K562 (cell line): ENCODE results near the gene NPIPB9. TPM values are rescaled to one million over a fixed set of nuclear protein-coding genes. Genes with fewer than 3 reads are reported as not detected.
A peak's percentile ranks its signal among the peaks of the same experiment; 100 is the strongest.

Experiments used
- ARID1B ChIP-seq: fragments of 450-650 bp; IDR thresholded peaks from 2 replicates; pipeline ENCODE4 v1.6.1; 2016; ENCODE audit warnings: antibody characterized with exemption, mild to moderate bottlenecking, inconsistent platforms
- ATF1 ChIP-seq, 2 experiments: fragments of 450-650 bp in 1 of 2; IDR thresholded peaks; 2 replicates each; pipeline ENCODE4 v1.6.1; 2016; ENCODE audit warnings: missing compliant biosample characterization in 1 of 2, missing genetic modification characterization in 1 of 2
- BCOR ChIP-seq: fragments of 450-650 bp; IDR thresholded peaks from 2 replicates; pipeline ENCODE4 v1.6.1; 2016
- CBX3 ChIP-seq, 2 experiments: IDR thresholded peaks; 1 replicate in 1 of 2; 2 replicates in 1 of 2; pipeline ENCODE4 v1.6.1; 2012; ENCODE audit warnings: inconsistent platforms in 2 of 2, low read length in 2 of 2, borderline replicate concordance in 1 of 2, control low read depth in 1 of 2
- CBX8 ChIP-seq: fragments of 200-600 bp; sonication (generic); IDR thresholded peaks from 2 replicates; pipeline ENCODE4 v1.6.1; 2012; ENCODE audit warnings: borderline replicate concordance, mixed run types, low read depth, mild to moderate bottlenecking, moderate library complexity, mixed read lengths, low read length, control low read depth, inconsistent platforms; ENCODE audit not compliant: poor library complexity, severe bottlenecking; ENCODE audit errors: extremely low read depth
- E4F1 ChIP-seq: fragments of 250-450 bp; sonication (Bioruptor Pico); IDR thresholded peaks from 2 replicates; pipeline ENCODE4 v1.5.0; 2021; ENCODE audit warnings: mild to moderate bottlenecking, borderline replicate concordance
- GATA2 ChIP-seq: sonication (generic); formaldehyde crosslinking; IDR thresholded peaks from 2 replicates; pipeline ENCODE4 v1.4.0; 2020; ENCODE audit warnings: mild to moderate bottlenecking, missing genetic modification reagents
- GATAD2A ChIP-seq: fragments of 450-650 bp; IDR thresholded peaks from 2 replicates; pipeline ENCODE4 v1.6.1; 2017
- HOXB6 ChIP-seq: fragments of 250-450 bp; sonication (Bioruptor Pico); IDR thresholded peaks from 2 replicates; pipeline ENCODE4 v1.5.1; 2022; ENCODE audit warnings: mild to moderate bottlenecking, borderline replicate concordance
- NBN ChIP-seq: fragments of 450-650 bp; IDR thresholded peaks from 2 replicates; pipeline ENCODE4 v1.6.1; 2016; ENCODE audit warnings: low read depth, mild to moderate bottlenecking
- NFE2L1 ChIP-seq: fragments of 450-650 bp; IDR thresholded peaks from 2 replicates; pipeline ENCODE4 v1.6.1; 2016; ENCODE audit warnings: missing genetic modification characterization, low read depth, mild to moderate bottlenecking, missing compliant biosample characterization, moderate library complexity, borderline replicate concordance
- NFIX ChIP-seq: fragments of 250-450 bp; sonication (Bioruptor Pico); IDR thresholded peaks from 2 replicates; pipeline ENCODE4 v1.4.0; 2020; ENCODE audit warnings: low read depth, mild to moderate bottlenecking, moderate library complexity
- NR2C2 ChIP-seq, 2 experiments: fragments of 200-800 bp in 1 of 2; sonication (Bioruptor generic) in 1 of 2; sonication (generic) in 1 of 2; formaldehyde crosslinking in 1 of 2; IDR thresholded peaks; 2 replicates each; pipeline versions ENCODE4 v1.6.1 to v1.8.0; 2016 to 2022; ENCODE audit warnings: mild to moderate bottlenecking in 1 of 2, missing compliant biosample characterization in 1 of 2, missing genetic modification characterization in 1 of 2, missing genetic modification reagents in 1 of 2
- SMARCA4 ChIP-seq: fragments of 450-650 bp; IDR thresholded peaks from 2 replicates; pipeline ENCODE4 v1.6.1; 2016
- SMARCE1 ChIP-seq: fragments of 450-650 bp; IDR thresholded peaks from 2 replicates; pipeline ENCODE4 v1.7.1; 2016; ENCODE audit warnings: mild to moderate bottlenecking
- TRIM24 ChIP-seq, 2 experiments: fragments of 450-650 bp; IDR thresholded peaks; 2 replicates each; pipeline ENCODE4 v1.6.1; 2016
- ZNF316 ChIP-seq: fragments of 450-650 bp; IDR thresholded peaks from 2 replicates; pipeline ENCODE4 v1.6.1; 2016
- ZNF511 ChIP-seq: sonication (generic); formaldehyde crosslinking; IDR thresholded peaks from 2 replicates; pipeline ENCODE4 v1.8.0; 2022; ENCODE audit warnings: mild to moderate bottlenecking, missing genetic modification reagents
- ZNF592 ChIP-seq: fragments of 450-650 bp; IDR thresholded peaks from 2 replicates; pipeline ENCODE4 v1.6.1; 2017; ENCODE audit warnings: antibody characterized with exemption, mild to moderate bottlenecking
- polyA plus RNA-seq, 8 experiments: library from polyadenylated mRNA; depleted of rRNA in 4 of 8; stranded (reverse) in 5 of 8; unstranded in 3 of 8; fragments of >200 nt; fragmentation: Nextera tagmentation in 2 of 8; fragmentation: Illumina TruSeq in 1 of 8; extraction: Ambion mirVana in 2 of 8; extraction: Trizol in 1 of 8; gene quantifications; 2 replicates each; pipeline versions ENCODE4 v1.2.1 to v1.2.3, GENCODE V29; 2011 to 2014; ENCODE audit warnings: inconsistent platforms in 1 of 8, missing spikeins in 1 of 8
- total RNA-seq, 7 experiments: library from RNA; depleted of rRNA in 6 of 7; stranded (reverse); fragments of >200 nt in 6 of 7; fragmentation: Illumina TruSeq in 2 of 7; extraction: Trizol in 2 of 7; gene quantifications; 2 replicates each; pipeline versions ENCODE4 v1.2.1 to v1.2.3, GENCODE V29; 2011 to 2021; ENCODE audit warnings: low replicate concordance in 1 of 7
- TF ChIP-seq, protein P1 (sequence below), 2 experiments: fragments of 450-650 bp; conservative IDR thresholded peaks; 2 replicates each; pipeline ENCODE4 v1.6.1; 2017; ENCODE audit warnings: mild to moderate bottlenecking in 2 of 2, moderate library complexity in 2 of 2

The NPIPB9 gene
- total and polyA plus RNA-seq, 9 of the 15 experiments (the other 6 are each of a cell fraction or from before 2014, with no cell fraction given), result 0.10 to 2.4 (median 0.94) TPM

DNA sequence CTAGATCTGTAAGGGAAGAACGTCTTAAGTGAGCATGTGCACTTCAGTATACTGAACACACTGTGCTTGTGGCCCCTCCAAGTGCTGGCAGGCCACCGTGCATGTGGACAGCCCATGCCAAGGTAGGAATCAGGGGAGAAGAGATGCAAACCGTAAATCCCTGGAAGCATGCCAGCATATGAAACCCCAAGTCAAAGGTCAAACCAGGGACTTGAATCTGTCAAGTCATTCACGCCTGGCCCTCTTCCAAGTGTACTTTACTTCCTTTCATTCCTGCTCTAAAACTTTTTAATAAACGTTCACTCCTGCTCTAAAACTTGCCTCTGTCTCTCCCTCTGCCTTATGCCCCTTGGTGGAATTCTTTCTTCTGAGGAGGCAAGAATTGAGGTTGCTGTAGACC, 68.4 kb downstream of the NPIPB9 start (continued):
- TF ChIP-seq ZNF592, result peak; percentile 29; the same call in 1 of the 2 replicates
- peak; percentile 32; the same call in 1 of the 2 replicates for TF ChIP-seq NBN
- peak; percentile 55; the same call in 1 of the 2 replicates for TF ChIP-seq SMARCA4
- peak; percentile 42; the same call in 1 of the 2 replicates for TF ChIP-seq NFIX (CRISPR knock-in tag)
- no peak for TF ChIP-seq ZNF511 (CRISPR knock-in tag)
- TF ChIP-seq TRIM24 (IDR thresholded peaks at IDR 0.05), result peak; percentile 75 to 79
- TF ChIP-seq NFE2L1 (tag), result peak; percentile 75
- no peak for TF ChIP-seq ATF1 (CRISPR knock-in tag; IDR thresholded peaks at IDR 0.05)
- 0 out of 2 replicates have a peak, but pooled peaks have one; percentile 20 for TF ChIP-seq ATF1 (tag; IDR thresholded peaks at IDR 0.05)
- TF ChIP-seq NR2C2 (CRISPR knock-in tag; IDR thresholded peaks at IDR 0.05), result no peak
- TF ChIP-seq NR2C2 (tag; IDR thresholded peaks at IDR 0.05), result peak; percentile 89
- peak; percentile 44 for TF ChIP-seq ARID1B
- TF ChIP-seq, protein P1, sequence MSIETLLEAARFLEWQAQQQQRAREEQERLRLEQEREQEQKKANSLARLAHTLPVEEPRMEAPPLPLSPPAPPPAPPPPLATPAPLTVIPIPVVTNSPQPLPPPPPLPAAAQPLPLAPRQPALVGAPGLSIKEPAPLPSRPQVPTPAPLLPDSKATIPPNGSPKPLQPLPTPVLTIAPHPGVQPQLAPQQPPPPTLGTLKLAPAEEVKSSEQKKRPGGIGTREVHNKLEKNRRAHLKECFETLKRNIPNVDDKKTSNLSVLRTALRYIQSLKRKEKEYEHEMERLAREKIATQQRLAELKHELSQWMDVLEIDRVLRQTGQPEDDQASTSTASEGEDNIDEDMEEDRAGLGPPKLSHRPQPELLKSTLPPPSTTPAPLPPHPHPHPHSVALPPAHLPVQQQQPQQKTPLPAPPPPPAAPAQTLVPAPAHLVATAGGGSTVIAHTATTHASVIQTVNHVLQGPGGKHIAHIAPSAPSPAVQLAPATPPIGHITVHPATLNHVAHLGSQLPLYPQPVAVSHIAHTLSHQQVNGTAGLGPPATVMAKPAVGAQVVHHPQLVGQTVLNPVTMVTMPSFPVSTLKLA (conservative IDR thresholded peaks at IDR 0.05), result peak in 1 of 2 experiments; percentile 16; a peak in 1 of 4 replicates
- no peak for TF ChIP-seq CBX8
- peak in 1 of 2 experiments; percentile 90; a peak in 2 of 3 replicates for TF ChIP-seq CBX3 (IDR thresholded peaks at IDR 0.05; ENCODE audit: borderline replicate concordance in 1 of 2, low read length in 2 of 2)
- TF ChIP-seq ZNF316, result peak; percentile 90
- no peak for TF ChIP-seq GATA2 (CRISPR knock-in tag)
- TF ChIP-seq BCOR, result 0 out of 2 replicates have a peak, but pooled peaks have one; percentile 10
- TF ChIP-seq HOXB6 (CRISPR knock-in tag), result no peak
- peak; percentile 30; the same call in 1 of the 2 replicates for TF ChIP-seq SMARCE1
- TF ChIP-seq E4F1 (CRISPR knock-in tag), result no peak
- TF ChIP-seq GATAD2A, result 0 out of 2 replicates have a peak, but pooled peaks have one; percentile 39
